ENCODE results near the gene IGFBP4.

The IGFBP4 gene

DNA sequence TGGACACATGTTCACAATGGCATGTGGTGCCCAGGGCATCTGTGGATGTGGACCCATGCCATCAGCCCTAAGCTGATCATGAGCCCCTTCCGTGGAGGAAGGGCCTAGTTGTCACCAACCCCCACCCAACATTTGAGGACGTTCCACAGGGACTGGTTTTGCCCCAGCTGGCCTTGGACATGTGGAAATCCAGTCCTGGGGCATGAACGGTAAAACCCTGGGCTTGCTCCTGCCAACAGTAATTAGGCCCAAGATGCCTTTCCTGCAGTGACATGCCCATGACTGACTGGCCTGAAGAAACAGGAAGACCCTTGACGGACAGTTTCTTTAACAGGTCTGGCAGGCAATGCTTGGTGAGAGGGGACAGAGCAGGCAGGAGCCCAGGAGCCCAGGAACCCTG lies 50.4 kb downstream of the IGFBP4 start:
- no peak for DNase-seq

- no peak for DNase-seq
Measured at GRCh38 chr17:40495140-40495539, 51.9 kb downstream of the IGFBP4 start.

GRCh38 chr17:40496170-40496569 lies 52.9 kb downstream of the IGFBP4 start:
- no peak for DNase-seq

DNA sequence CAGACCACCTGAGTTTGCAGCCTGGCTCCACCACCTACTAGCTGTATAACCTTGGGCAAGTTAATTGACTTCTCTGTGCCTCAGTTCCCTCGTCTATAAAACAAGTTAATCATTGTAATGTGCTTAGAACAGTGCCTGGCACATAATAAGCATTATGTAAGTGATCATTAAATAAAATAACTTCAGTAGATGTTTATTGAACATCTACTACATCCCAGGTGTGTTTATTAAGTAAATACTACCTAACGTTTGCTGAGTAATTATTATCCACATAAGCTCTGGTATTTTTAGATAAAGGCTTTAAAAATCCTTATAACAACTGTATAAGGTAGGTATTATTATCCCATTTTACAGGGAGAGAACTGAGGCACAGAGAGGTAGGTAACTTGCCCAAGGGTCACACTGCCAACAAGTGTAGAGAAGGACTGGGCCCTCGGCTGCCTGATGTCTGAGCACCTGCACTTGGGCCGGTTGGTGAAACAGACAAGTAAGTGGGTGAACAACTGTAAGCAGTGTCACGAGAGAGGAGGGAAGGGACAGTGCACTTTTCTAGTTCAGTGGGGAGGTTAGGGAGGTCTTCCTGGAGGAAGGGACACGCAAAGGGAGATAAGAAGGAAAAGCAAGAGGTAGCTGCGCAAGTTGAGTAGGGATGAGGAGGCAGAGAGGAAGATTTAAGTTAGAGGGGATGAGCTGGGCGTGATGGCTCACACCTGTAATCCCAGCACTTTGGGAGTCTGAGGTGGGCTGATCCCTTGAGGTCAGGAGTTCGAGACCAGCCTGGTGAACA lies 53.6 kb downstream of the IGFBP4 start:
- DNase-seq = no peak

DNA sequence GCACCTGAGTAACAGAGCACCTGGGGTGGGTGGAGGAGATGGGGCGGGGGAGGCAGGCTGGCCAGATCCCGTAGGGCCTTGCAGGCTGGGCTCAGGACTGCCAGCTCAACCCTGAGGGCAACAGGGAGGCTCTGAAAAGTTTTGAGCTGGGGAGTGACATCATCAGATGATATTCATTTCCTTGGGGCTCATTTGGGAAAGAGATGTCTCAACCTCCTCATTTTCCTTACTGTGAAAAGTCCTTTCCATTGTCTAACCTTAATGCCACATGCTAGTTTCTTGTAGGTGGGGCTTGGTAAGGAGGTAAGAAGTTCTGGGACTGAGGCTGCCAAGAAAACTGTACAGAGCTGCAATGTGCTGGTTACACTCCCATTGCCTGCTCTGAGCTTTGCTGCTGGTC lies 54.4 kb downstream of the IGFBP4 start:
- DNase-seq = no peak

- no peak for DNase-seq
Measured at GRCh38 chr17:40498281-40499084, 55.2 kb downstream of the IGFBP4 start.

GRCh38 chr17:40499551-40500189 lies 56.4 kb downstream of the IGFBP4 start:
- no peak for DNase-seq

- DNase-seq = no peak
Measured at GRCh38 chr17:40500190-40500589, 56.9 kb downstream of the IGFBP4 start.

GRCh38 chr17:40500709-40501108 lies 57.5 kb downstream of the IGFBP4 start:
- DNase-seq = no peak

- no peak for DNase-seq
Measured at GRCh38 chr17:40501499-40501911, 58.3 kb downstream of the IGFBP4 start, which contains the start of gene TNS4. TNS4 (minus strand) TSS chr17:40501623; CDS start chr17:40496425, 5,198 bp downstream.

- no peak for DNase-seq
Measured at GRCh38 chr17:40502716-40503115, 59.5 kb downstream of the IGFBP4 start.

DNA sequence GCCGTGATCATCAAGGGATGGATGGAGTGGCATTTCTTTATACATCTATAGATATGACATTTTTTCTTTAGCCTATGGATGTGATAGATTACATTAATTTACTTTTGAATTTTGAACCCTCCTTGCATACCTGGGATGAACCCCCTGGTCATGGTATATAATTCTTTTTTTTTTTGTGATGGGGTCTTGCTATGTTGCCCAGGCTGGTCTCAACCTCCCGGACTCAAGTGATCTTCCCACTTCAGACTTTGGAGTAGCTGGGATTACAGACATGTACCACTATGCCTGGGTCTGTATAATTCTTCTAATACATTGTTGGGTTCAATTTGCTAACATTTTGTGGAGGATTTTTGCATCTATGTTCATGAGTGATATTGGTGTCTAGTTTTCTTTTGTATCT lies 59.9 kb downstream of the IGFBP4 start:
- DNase-seq = no peak

- DNase-seq = no peak
Measured at GRCh38 chr17:40506786-40507185, 63.5 kb downstream of the IGFBP4 start.
